Vagina (tissue), 2 donors: ENCODE data around the gene WDR47. TPM values are rescaled to one million over a fixed set of nuclear protein-coding genes. Genes with fewer than 3 reads are reported as not detected.
"Not testable (repeated sequence)": the region's sequence is repeated elsewhere in the genome, so short reads cannot be mapped to it uniquely, and the experiment has no call there.

Experiments used
- DNase-seq, 2 donors: peaks; one replicate each; pipeline ENCODE4 v3.0.0-alpha.2; 2017; ENCODE audit errors: extremely low spot score in 2 of 2
- H3K27ac ChIP-seq: fragments of 200-600 bp; sonication (generic); one replicate; pipeline ENCODE4 v1.5.1; 2019
- H3K27me3 ChIP-seq: fragments of 200-600 bp; sonication (generic); one replicate; pipeline ENCODE4 v1.5.1; 2019
- H3K36me3 ChIP-seq, 2 donors: fragments of 200-600 bp; sonication (generic); one replicate each; pipeline ENCODE4 v1.5.1; 2017 to 2019
- H3K4me1 ChIP-seq: fragments of 200-600 bp; sonication (generic); one replicate; pipeline ENCODE4 v1.5.1; 2019
- H3K4me3 ChIP-seq, 2 donors: fragments of 200-600 bp; sonication (generic); 1 replicate in 1 of 2; 2 replicates in 1 of 2; pipeline ENCODE4 v1.5.1; 2016 to 2019
- H3K9me3 ChIP-seq: fragments of 200-600 bp; sonication (generic); one replicate; pipeline ENCODE4 v1.5.1; 2019
- CTCF ChIP-seq, 3 experiments: fragments of 450-650 bp in 2 of 3; fragments of 200-600 bp in 1 of 3; sonication (generic) in 1 of 3; IDR thresholded peaks; one replicate each; pipeline ENCODE4 v1.5.1; 2017 to 2019; ENCODE audit warnings: antibody characterized with exemption in 3 of 3, mild to moderate bottlenecking in 2 of 3, moderate library complexity in 2 of 3
- POLR2A ChIP-seq, 2 donors: fragments of 450-650 bp; IDR thresholded peaks; one replicate each; pipeline ENCODE4 v1.6.1; 2017; ENCODE audit warnings: antibody characterized with exemption in 2 of 2, mild to moderate bottlenecking in 2 of 2, moderate library complexity in 2 of 2
- POLR2AphosphoS5 ChIP-seq, 2 donors: sonication (generic); formaldehyde crosslinking; IDR thresholded peaks; one replicate each; pipeline ENCODE4 v1.9.0; 2017; ENCODE audit warnings: antibody characterized with exemption in 2 of 2, mild to moderate bottlenecking in 2 of 2, low read depth in 1 of 2; ENCODE audit not compliant: insufficient read depth in 1 of 2
- intact Hi-C: fragments of 100-400 bp; cut with DNase I; formaldehyde crosslinking; loops from one replicate; pipeline ENCODE4 v1.15.1; 2023
- total RNA-seq: library from RNA; depleted of rRNA; stranded (reverse); fragments of >200 nt; gene quantifications from one replicate; pipeline ENCODE4 v1.2.3, GENCODE V29; 2016

Gene WDR47
- total RNA-seq, 1 donor from 2014 or later, result 14.7 TPM

- H3K27me3 ChIP-seq, result no peaks in the 10 kb centered on the region
- TF ChIP-seq CTCF (IDR thresholded peaks at IDR 0.05) (no peak), POLR2A (IDR thresholded peaks at IDR 0.05) (no peak), POLR2AphosphoS5 (IDR thresholded peaks at IDR 0.05; ENCODE audit: insufficient read depth in 1 of 2, low read depth in 1 of 2) (no peak)
- no peaks in the 10 kb centered on the region for H3K9me3 ChIP-seq
- H3K27ac ChIP-seq, result peak overlapping the region; percentile 86
- intact Hi-C loops, result no loop called here
- H3K4me3 ChIP-seq, result peak overlapping the region; percentile 96 to 99
- H3K4me1 ChIP-seq, result peaks cover 26% of the 10 kb centered on the region
- no peaks in the 10 kb centered on the region for H3K36me3 ChIP-seq
- no peak for DNase-seq
Observed at GRCh38 chr1:109040989-109041620, 797 bp downstream of the WDR47 start.

- intact Hi-C loops, result no loop called here
- peaks cover 26% of the 10 kb centered on the region for H3K4me1 ChIP-seq
- no peaks in the 10 kb centered on the region for H3K36me3 ChIP-seq
- H3K4me3 ChIP-seq, result peak overlapping the region; percentile 96 to 99
- H3K27ac ChIP-seq, result peak overlapping the region; percentile 86
- H3K9me3 ChIP-seq, result no peaks in the 10 kb centered on the region
- no peak for TF ChIP-seq POLR2A (IDR thresholded peaks at IDR 0.05)
- no peak for TF ChIP-seq POLR2AphosphoS5 (IDR thresholded peaks at IDR 0.05; ENCODE audit: insufficient read depth in 1 of 2, low read depth in 1 of 2)
- TF ChIP-seq CTCF (IDR thresholded peaks at IDR 0.05), result no peak
- H3K27me3 ChIP-seq, result no peaks in the 10 kb centered on the region
- DNase-seq, result no peak
Observed at GRCh38 chr1:109040627-109040988, 1.3 kb downstream of the WDR47 start.

GRCh38 chr1:109034382-109034781 lies 7.5 kb downstream of the WDR47 start:
- intact Hi-C loops, result no loop called here
- no peaks in the 10 kb centered on the region for H3K9me3 ChIP-seq
- no peak overlapping the region for H3K27ac ChIP-seq
- H3K4me3 ChIP-seq, result no peak overlapping the region
- no peaks in the 10 kb centered on the region for H3K27me3 ChIP-seq
- H3K4me1 ChIP-seq, result peaks cover 4% of the 10 kb centered on the region
- TF ChIP-seq CTCF (IDR thresholded peaks at IDR 0.05) (no peak), POLR2AphosphoS5 (IDR thresholded peaks at IDR 0.05; ENCODE audit: insufficient read depth in 1 of 2, low read depth in 1 of 2) (no peak), POLR2A (IDR thresholded peaks at IDR 0.05) (no peak)
- DNase-seq, result no peak
- no peaks in the 10 kb centered on the region for H3K36me3 ChIP-seq

GRCh38 chr1:109029493-109029892 lies 12.4 kb downstream of the WDR47 start:
- intact Hi-C loops, H3K4me1 ChIP-seq: not testable (repeated sequence)

GRCh38 chr1:109027841-109028240 lies 14.1 kb downstream of the WDR47 start:
- intact Hi-C loops, result no loop called here
- Histone ChIP-seq H3K36me3 (peaks cover 0 to 6% of the 10 kb centered on the region in 2 donors), H3K9me3 (no peaks in the 10 kb centered on the region), H3K27me3 (no peaks in the 10 kb centered on the region), H3K27ac (no peak overlapping the region), H3K4me3 (no peak overlapping the region), H3K4me1 (no peaks in the 10 kb centered on the region)
- DNase-seq, result no peak
- no peak for TF ChIP-seq POLR2AphosphoS5 (IDR thresholded peaks at IDR 0.05; ENCODE audit: insufficient read depth in 1 of 2, low read depth in 1 of 2)
- TF ChIP-seq POLR2A (IDR thresholded peaks at IDR 0.05), result no peak
- no peak for TF ChIP-seq CTCF (IDR thresholded peaks at IDR 0.05)

More at GRCh38 chr1:109029493-109029892, 12.4 kb downstream of the WDR47 start:
- not testable (repeated sequence) for DNase-seq, H3K9me3 ChIP-seq, H3K27ac ChIP-seq, H3K27me3 ChIP-seq, H3K36me3 ChIP-seq, H3K4me3 ChIP-seq
